ENCODE results near the gene PRUNE2.

Gene PRUNE2

DNA sequence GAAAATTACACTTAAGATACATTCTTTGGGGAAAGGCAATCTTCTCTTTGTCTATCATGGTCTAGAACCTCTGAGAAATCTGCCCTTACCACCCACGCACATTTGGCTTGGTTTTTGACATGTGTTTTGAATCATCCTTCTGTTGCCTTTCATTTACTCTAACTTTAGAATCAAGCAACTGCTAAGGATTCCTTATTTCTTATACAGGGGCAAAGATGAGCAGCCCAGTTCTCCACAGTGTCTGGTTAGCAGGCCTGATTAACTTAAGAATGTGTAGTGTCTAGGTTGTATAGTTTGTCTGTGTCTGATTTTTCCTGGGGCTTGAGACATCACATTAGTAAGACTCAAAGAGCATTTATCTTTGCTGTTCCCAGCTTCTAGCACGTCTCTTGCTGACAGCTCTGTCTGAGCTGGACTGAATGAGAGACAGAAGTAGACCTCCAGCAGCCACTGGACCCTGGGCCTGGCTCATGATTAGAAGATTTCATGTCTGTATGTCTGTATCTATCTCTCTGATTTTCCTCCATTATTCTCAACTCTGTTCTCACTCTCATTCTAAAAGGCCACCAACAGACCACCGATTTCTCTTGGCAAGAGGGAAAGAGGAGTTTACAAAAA is 173.5 kb downstream of the PRUNE2 start:
- DNase-seq = no peak

- no peak for DNase-seq
Observed at GRCh38 chr9:76730801-76731200, 175.1 kb downstream of the PRUNE2 start.

GRCh38 chr9:76729980-76730737 is 175.8 kb downstream of the PRUNE2 start:
- no peak for DNase-seq

- no peak for DNase-seq
Observed at GRCh38 chr9:76729116-76729515, 176.8 kb downstream of the PRUNE2 start.

- DNase-seq = no peak
Observed at GRCh38 chr9:76725885-76726284, 180.0 kb downstream of the PRUNE2 start.

- no peak for DNase-seq
Observed at GRCh38 chr9:76725011-76725546, 180.8 kb downstream of the PRUNE2 start.

DNA sequence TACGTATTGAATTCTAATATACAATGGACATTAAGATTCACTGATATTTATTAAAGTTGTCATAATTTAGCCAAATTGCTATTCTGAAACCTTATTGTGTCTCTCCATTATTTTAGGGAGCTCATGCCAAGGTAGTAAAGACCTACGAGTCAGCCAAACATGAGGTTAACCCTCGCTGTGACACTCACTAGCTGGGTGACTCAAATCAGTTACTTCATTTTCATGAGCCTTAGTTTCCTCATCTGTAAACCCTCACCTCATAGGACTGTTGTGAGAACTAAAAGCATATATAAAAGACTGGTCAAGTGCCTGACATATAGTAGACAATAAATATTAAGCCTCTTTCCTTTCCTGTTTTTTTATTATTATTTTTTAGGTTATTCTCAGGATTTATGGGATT is 185.7 kb downstream of the PRUNE2 start:
- DNase-seq = no peak

DNA sequence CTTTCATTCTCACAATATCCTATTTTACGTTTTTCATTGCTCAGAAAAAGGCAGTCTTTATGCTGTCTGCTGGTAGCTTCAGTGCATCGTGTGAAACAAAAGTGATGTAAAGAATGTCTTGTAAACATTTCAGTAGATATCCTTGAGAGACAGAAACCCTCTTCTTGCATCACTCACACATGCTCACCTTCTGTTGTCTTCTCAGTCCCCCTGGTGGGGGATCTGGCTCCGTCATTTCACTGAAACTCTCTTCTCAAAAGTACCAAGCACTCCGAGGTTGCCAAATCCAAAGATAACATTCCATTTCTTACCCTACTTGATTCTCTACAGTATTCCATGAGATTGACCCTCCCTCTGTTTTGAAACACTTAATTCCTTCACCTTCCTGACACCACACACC is 187.7 kb downstream of the PRUNE2 start:
- DNase-seq = no peak

DNA sequence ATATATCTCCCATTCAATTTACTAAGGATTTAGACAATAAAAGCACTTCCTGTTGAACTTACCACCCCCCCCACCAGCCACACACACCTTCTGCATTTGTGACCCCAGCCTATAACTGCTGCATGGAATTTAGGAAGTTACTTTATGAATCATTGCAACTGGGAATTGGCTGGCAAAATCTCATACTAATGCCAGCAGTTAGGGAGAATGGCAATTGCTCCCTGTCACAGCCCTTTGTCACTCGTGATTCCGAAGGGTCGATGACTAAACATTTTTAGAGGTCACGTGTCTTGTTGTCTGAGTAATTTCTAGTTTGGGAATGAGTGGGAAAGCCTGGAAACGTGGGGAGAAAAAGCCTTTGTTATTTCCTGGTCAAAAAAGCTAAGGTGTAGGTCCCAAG is 188.3 kb downstream of the PRUNE2 start:
- DNase-seq = no peak

GRCh38 chr9:76717176-76717575 is 188.7 kb downstream of the PRUNE2 start:
- no peak for DNase-seq

DNA sequence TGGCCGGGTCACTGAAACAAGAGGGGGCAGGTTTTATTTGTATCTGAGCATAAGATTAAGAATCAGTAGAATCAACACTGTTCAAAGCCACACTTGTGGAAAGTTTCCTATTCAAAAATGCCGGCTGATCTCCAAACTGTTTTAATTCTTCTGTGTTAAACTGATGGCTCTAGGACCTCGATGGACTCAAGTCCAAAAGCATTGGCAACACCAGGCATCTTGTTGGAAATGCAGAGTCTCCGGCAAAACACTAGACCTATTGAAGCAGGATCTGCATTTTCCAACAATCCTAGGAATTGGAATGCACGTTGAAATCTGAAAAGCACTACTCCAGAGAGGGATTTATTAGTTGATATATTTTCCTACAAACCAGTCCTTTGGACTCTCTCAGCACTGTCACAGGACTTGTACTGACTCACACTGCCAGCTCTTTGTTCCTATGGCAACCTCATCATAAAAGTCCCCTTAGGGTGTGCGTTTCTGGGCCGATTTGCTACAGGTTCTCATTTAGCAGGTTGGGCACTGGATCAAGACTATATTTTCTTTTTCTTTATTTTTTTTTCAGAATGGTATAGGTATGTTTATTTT is 189.7 kb downstream of the PRUNE2 start:
- DNase-seq = no peak

DNA sequence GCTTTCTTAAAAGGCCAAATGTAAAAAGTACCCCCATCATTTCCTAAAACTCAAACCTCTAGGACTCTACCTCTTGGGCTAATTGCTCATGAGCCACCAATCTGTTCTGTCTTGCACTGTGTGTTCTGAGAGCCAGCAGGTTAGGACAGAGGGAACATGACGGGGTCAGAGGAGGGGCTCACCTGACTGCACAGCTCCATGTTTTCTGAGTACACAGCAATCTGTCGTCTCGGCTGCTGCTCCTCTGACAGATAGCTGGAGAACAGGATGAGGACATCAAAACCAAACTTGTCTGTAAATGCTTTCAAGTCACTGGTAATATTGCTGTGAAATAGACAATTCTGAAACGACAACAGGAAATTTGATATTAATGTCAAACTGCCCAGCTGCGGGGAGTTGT is 192.5 kb downstream of the PRUNE2 start:
- DNase-seq = no peak

- DNase-seq = no peak
Observed at GRCh38 chr9:76709020-76709419, 196.9 kb downstream of the PRUNE2 start.

DNA sequence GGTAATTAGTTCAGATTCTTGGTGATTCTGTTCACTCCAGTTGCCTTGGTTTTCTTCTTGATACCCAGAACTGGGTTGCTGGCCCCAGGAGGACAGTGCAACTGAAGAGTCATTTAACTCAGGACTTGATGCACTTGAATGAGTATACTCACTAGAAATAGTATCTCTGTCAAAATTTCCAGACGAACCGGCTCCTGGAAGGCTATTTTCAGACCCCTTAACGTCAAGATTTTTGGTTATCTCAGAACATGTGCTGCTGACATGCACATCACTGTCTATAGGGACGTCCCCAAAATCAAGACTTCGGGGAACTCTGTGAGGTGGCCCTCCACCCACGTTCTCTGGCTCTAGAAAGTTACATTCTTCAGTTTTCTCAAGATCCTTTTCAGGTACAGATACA is 198.4 kb downstream of the PRUNE2 start:
- DNase-seq = no peak

DNA sequence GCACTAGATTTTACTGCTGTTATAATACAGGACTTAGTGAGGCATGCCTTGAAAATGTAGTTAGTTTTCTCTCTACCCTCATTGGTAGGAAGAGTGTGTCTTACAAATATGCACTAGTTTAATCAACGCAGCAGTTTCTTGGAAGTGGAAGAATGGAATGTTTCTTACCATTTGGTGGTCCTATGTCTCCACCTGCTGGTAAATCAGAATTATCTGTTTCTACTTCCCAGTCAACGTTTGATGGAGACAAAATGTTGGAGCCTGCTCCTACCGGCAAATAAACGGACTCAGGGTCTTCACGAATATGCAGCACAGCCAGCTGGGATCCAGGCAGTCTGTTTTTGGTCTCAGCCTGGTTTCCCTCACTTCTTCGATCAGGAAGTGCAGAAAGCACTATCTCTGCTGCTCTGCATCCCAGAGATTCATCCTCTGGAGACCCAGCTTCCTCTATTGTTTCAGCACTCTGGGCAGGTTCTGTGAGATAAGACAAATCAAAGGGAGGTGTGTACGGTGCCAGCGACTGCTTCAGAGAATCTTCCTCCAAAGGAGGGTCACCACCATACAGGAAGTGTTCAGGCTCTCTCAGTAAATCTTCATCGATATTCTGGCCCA is 201.2 kb downstream of the PRUNE2 start:
- peak in 2 of 5 donors; percentile 3 to 45 for DNase-seq

- no peak for DNase-seq
Observed at GRCh38 chr9:76703270-76703669, 202.6 kb downstream of the PRUNE2 start.

- no peak for DNase-seq
Observed at GRCh38 chr9:76701441-76702039, 204.4 kb downstream of the PRUNE2 start.

- DNase-seq = no peak
Observed at GRCh38 chr9:76700916-76701315, 205.0 kb downstream of the PRUNE2 start.

GRCh38 chr9:76699971-76700370 is 205.9 kb downstream of the PRUNE2 start:
- no peak for DNase-seq

- no peak for DNase-seq
Observed at GRCh38 chr9:76697554-76697953, 208.4 kb downstream of the PRUNE2 start.

DNA sequence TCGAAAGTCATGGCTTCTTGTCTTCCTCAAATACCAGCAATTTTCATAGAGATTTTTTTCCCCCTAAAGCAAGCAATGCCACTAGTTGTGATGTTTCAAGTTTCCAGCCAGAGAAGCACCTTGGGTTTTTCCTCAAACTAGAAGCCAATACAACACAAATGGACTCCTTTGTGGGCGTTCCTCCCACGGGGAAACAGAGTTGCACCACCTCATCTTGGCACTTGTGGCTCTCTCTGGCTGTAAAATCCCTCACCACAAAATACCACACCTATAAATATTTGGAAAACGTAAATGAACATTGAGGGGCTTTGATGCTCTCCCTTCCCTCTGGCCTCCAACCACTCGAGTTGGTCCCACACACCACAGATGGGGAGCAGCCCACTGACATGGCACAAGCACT is 208.8 kb downstream of the PRUNE2 start:
- DNase-seq = no peak

DNA sequence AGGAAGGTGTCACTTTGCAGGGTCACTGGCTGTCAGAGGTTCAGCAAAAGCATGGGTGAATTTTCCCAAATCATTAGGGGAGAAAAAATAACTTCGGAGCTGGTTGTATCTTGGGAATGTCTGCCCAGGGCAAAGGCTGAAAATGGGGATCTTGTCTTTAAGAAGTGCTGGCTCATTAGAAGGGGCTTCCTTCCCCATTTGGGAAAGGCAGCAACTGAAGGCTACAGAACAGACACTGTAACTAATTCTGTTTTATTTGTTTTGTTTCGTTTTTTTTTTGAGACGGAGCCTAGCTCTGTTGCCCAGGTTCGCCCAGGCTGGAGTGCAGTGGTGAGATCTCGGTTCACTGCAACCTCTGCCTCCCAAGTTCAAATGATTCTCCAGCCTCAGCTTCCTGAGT is 212.0 kb downstream of the PRUNE2 start:
- DNase-seq = no peak

- DNase-seq = no peak
Observed at GRCh38 chr9:76692458-76693129, 213.3 kb downstream of the PRUNE2 start.

Data from T-helper 1 cell (primary cell).